GM19099 (cell line): ENCODE measurements around the gene TOM1.

Experiments used
- POLR2A ChIP-seq: IDR thresholded peaks from 3 replicates; pipeline ENCODE4 v1.6.1; 2011; ENCODE audit warnings: low read depth; ENCODE audit not compliant: insufficient read length; ENCODE audit errors: extremely low read depth

Gene TOM1

GRCh38 chr22:35344956-35345690, 45.4 kb downstream of the TOM1 start:
- TF ChIP-seq POLR2A = no peak

- no peak for TF ChIP-seq POLR2A
Measured at GRCh38 chr22:35345808-35346505, 46.3 kb downstream of the TOM1 start.

- no peak for TF ChIP-seq POLR2A
Measured at GRCh38 chr22:35346596-35347220, 47.0 kb downstream of the TOM1 start.

- TF ChIP-seq POLR2A = no peak
Measured at GRCh38 chr22:35347462-35347861, 47.8 kb downstream of the TOM1 start.

- TF ChIP-seq POLR2A = no peak
Measured at GRCh38 chr22:35348026-35348590, 48.4 kb downstream of the TOM1 start.

- no peak for TF ChIP-seq POLR2A
Measured at GRCh38 chr22:35348703-35349102, 49.0 kb downstream of the TOM1 start.

GRCh38 chr22:35349368-35349703, 49.6 kb downstream of the TOM1 start:
- no peak for TF ChIP-seq POLR2A

GRCh38 chr22:35349704-35350538, 50.2 kb downstream of the TOM1 start:
- no peak for TF ChIP-seq POLR2A

GRCh38 chr22:35350539-35351503, 51.1 kb downstream of the TOM1 start:
- TF ChIP-seq POLR2A = no peak

- no peak for TF ChIP-seq POLR2A
Measured at GRCh38 chr22:35352214-35353111, 52.8 kb downstream of the TOM1 start.

GRCh38 chr22:35353318-35353717, 53.6 kb downstream of the TOM1 start:
- no peak for TF ChIP-seq POLR2A

GRCh38 chr22:35354068-35354467, 54.4 kb downstream of the TOM1 start:
- TF ChIP-seq POLR2A = no peak
